NCI-H1105 treated with DMSO at 0.1 percent for 48 hours (cell line): ENCODE measurements around the gene SDK1.
"Not testable (repeated sequence)": the region's sequence is repeated elsewhere in the genome, so short reads cannot be mapped to it uniquely, and the experiment has no call there.

Source experiments
- DNase-seq: peaks from one replicate; lab custom pipeline; 2025; lab: John Stamatoyannopoulos, UW

Gene SDK1

GRCh38 chr7:4225361-4225771, 924.3 kb downstream of the SDK1 start:
- DNase-seq: no peak

DNA sequence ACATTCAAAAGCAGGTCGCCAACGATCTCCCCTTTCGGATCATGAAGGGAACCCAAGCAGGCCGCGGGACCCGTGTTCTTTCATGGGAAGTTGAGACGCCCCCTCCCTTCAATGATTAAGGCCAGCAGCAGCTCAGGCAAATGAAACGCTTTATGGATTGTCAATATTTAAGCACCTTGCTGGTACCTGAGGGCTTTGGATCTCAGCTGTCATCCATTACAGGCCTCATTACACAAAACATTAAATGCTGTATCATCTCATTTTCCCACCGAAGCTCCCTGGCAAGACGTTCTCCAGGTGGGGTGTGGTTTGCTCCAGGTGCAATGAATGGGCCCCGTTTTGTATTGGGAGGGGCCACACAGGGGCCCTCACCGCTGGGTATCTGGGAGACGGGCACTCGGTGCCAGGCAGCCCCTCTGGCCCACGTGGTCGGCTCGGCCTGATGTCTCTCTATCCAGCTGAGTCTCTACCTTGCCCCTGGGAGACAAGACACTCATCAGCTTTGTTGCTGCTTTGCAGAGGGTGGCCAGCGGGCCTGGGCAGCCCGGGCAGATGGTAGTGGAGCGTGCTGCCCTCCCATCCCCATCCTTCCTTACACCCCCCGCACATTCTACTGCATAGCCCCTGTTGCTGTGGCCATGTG, 925.0 kb downstream of the SDK1 start:
- no peak for DNase-seq

GRCh38 chr7:4226524-4226882, 925.5 kb downstream of the SDK1 start:
- no peak for DNase-seq

DNA sequence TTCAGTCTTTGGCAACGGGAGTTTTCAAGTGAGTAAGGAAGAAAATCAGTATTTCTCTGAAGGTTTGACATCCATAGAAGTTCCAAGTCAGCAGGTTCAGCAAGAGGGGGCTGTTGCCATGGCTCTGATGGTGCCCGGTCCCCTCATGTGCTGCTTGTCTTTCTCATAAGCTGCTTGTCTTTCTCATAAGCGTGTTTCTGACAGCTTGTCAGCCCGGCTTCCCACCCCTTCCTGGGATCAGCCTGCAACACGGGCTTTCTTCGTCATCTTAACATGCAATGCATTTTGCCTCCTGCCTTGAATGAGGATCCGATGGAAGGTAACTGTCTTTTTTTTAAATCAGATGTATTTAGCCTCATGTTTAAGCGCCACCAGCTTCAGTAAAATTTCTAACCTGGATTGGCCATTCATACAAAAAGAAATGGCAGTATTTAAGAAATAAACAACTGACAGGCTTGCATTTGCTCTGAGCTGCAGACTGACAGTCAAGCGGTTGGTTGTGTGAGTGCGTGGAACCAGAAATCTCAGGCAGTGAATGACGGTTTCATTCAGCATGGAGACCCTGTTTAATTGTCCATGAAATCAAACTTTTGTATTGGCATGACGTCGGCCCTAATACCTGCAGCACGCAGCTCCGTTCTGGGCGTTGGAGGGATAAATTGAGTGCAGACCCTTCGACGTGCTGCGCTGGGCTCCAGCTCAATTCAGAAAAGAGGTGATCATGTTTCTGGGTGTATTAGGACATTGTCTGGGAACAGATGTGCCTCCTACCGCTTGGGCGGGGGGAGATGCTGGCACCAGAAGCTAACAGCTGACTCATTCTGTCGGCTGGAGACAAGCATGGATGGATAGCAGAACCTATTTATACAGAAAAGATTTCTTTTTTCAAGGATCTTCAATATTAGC, 926.3 kb downstream of the SDK1 start:
- no peak for DNase-seq

DNA sequence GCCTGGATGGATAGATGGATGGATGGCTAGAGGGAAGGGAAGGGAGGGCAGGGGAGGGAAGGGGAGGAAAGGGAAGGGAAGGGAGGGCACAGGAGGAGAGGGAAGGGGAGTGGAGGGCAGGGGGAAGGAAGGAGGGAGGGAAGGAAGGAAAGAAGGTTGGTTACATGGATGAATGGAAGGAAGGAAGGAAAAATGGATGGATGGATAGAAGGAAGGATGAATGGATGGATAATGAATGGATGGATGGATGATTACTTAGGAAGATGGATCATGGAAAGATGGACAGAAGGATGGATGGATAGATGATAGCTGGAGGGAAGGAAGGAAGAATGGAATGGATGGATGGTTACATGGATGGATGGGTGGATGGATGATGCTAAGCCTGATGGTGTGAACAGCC, 929.3 kb downstream of the SDK1 start:
- DNase-seq: no peak

DNA sequence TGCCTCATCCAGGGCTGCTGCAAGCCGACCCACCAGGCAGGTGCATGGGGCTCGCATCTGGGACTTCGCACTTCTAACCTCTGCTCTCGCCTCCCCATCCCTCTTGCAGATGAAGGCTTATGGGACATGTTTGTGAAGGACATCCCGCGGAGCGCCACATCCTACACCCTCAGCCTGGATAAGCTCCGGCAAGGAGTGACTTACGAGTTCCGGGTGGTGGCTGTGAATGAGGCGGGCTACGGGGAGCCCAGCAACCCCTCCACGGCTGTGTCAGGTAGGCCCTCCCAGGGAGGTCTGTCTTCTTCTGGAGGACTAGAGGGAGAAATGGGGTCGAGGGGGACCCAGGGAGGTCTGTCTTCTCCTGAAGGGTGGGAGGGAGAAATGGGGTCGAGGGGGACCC, 932.1 kb downstream of the SDK1 start:
- DNase-seq: no peak

DNA sequence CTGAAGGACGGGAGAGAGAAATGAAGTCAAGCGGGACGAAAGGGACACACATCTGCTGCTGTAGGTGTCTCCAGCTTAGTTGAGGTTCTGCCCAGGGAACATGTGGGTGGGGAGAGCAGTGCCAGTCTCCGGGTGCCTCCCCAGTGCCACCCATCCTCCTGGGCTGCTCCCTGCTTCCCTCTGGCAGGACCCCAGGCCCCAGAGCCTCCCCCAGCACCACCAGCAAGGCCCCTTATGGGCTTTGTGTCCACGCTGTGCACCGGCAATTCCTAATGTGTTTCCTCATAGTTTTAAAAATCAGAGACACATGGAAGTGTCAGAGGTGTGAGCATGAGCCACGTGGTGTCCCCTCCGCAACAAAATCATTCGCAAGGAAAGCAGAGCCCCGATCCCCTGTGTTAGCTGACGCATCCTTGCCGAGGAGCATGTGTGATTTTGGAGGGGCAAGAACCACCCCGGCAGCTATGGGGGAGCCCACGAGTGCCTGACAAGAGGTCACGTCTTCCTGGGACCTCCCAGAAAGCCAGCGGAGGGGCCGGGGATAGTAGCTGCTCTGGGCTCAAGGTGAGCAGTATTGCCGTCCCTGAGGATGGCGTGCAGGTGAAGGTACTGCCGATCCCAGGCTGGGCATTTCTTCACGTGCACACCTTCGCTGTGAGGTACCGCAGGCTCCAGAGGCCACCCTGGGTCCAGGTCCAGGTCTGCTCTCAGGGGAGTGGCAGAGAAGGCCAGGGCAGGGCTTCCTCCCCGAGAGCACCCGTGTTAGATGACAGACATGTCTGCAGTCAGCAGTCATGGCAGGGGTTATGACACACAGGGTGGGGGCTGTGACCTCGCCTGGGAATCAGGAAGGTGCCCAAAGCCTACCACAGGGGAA, 932.8 kb downstream of the SDK1 start:
- DNase-seq: no peak

DNA sequence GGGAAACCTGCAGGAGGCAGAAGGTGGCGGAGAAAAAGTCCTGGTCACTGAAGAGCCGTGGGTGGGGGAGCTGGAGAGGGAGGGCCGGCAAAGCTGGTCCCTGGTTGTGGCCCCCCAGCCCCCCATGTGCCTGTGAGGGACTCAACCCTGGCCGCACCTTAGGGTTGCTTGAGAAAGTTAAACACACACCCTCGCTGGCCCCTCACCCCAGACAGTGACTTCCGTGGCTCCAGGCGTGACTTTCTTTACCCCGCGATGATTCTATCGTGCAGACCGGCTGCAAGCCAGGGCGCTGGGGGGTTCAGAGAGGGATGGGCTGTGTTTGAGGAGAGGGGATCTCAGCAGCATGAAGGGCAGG, 933.4 kb downstream of the SDK1 start:
- no peak for DNase-seq

DNA sequence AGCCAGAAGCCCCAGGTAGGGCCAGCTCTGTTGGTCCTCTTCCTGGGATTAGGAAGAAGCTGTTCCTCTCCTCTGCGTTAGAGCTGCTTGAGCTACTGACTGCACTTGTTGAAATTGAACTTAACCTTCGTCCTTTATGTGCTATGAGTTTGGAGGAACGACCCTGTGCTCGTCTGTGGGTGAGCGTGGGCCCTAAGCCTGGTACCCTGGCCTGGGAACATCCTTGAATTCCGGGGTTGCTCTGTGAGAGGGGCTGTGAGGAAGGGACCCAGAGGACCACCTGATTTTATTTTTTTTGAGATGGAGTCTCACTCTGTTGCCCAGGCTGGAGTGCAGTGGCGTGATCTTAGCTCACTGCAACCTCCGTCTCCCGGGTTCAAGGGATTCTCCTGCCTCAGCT, 933.8 kb downstream of the SDK1 start:
- no peak for DNase-seq

GRCh38 chr7:4235596-4235995, 934.5 kb downstream of the SDK1 start:
- no peak for DNase-seq

- DNase-seq: no peak
These were observed 935.3 kb downstream of the SDK1 start for GRCh38 chr7:4236389-4236788.

- DNase-seq: not testable (repeated sequence)
These were observed 935.8 kb downstream of the SDK1 start for GRCh38 chr7:4236873-4237272.

DNA sequence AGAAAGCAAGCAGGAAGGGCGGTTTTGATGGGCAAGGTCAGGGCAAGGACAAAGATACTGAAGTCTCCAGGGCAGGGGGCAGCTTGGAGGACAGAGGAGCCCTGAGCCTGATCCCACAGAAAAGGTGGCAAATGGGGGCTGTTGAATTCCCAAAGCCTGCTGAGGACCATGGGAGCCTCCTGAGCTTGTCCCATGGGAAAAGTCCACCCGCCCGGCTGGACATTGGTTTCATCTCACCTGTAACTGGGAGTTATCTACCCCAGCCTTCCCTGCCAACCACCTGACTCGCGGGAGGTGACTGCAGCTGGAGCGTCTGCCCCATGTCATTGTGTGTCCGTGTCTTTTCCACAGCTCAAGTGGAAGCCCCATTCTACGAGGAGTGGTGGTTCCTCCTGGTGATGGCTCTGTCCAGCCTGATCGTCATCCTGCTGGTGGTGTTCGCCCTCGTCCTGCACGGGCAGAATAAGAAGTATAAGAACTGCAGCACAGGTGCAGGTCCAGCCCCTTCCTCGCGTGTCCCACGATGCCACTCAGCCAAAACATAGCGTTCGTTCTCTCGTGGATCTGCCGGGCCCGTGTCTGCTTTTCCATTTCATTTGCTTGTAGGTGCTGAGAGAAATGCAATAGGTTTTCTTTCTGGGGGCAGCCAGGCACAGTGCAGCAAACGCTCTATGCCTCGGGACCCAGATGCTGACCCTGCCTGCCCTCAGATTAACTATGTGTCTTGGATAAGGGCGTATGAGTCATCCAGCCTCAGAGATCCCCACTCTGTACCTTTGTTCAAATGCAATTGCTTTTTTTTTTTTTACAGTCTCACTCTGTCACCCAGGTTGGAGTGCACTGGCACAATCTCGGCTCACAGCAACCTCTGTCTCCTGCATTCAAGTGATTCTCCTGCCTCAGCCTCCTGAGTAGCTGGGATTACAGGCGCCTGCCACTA, 936.5 kb downstream of the SDK1 start:
- no peak for DNase-seq

GRCh38 chr7:4238861-4239260, 937.8 kb downstream of the SDK1 start:
- DNase-seq: no peak

DNA sequence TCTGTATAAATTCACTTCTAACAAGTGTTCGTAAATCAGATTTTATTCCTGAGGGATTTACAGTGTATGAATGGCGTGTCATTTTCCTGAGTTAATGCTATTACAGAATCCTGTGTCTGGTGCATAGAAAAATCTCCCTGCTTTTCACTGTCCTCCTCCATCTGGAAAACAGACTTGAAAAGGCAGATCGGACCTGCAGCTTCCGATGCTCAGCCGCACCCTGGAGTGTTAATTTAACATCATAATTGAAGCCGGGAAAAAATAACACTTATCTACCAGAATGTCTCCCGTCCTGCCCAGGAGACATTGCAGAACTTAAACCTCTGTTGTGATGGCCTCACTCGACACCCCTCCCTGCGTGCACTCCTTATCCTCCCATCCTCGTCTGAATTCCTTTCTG, 939.0 kb downstream of the SDK1 start:
- no peak for DNase-seq

DNA sequence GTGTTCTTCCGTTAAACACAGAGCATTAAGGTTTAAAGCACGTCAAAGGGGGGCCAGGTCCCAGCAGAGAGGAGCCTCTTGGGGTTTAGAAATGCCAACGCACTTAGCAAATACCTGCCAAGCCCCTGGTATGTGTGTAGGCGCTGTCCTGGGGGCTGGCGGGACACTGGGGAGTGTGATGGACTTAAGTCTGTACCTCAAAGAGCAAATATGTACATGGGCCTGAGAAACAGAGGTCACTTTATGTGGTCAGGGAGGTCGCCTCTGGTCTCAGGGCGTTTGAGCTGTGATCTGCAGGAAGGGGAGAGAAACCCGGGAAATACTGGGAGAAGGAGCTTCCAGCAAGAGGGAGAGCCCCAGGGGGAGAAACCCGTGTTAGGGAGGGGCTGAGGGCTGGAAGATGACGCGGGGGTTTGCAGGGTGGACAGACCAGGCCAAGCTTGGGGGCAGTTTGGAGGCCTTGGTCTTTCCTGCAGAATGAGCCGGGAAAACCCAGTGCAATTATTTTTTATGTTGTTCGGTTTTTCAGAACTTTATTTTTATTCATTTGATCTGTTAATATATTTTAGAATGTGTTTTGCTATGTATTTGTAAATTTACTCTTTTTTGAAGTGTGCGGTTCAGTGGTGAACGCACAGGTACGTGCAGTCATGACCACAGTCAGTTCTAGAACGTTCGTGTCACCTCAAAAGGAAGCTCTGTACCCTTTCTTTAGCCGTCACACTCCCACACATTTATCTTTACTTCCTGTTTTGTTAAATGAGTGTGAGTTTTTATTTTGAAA, 939.7 kb downstream of the SDK1 start:
- no peak for DNase-seq

- no peak for DNase-seq
These were observed 940.2 kb downstream of the SDK1 start for GRCh38 chr7:4241304-4241612.

- no peak for DNase-seq
These were observed 940.7 kb downstream of the SDK1 start for GRCh38 chr7:4241791-4242190.

DNA sequence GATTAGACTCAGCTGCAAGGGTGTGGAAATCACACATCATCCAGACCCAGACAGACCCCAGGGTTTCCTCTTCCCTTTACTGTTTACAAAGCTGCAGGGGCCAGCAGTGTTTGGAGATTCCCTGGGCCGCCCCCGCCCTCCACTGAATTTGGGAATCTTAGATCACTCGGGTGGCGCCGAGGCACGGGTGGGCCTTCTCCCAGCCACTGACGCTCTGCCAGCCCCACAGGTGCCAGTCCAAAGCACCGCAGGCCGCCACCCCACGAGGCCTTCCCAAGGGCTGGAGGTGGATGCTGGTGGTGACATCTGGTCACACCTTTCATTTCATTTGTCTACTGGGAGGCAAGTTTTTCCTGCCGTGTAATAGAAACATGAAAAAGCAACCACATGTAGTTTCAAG, 941.7 kb downstream of the SDK1 start:
- DNase-seq: no peak

DNA sequence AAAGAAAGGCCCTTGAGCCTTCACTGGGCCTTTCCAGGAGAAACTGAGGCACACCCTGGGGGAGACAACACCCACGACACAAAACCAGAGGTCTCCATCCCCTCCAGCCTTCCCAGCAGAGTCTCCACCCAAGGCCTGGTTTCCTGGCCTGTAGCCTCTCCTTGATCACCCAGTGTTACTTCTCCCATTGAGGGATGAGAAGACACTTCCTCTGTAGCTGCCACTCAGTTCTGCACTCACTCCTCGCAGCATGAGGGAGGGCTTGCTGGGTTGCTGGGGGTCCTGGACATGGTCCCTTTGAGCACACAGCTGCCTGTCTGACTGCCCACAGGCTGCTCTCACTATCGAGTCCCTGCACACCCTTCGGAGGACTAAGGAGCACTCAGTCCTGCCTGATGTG, 943.0 kb downstream of the SDK1 start:
- no peak for DNase-seq

GRCh38 chr7:4244635-4245034, 943.6 kb downstream of the SDK1 start:
- no peak for DNase-seq
